Activated CD8-positive, alpha-beta memory T cell treated with anti-CD3 and anti-CD28 coated beads for 36 hours (primary cell): ENCODE data around the gene NDFIP1. TPM values are rescaled to one million over a fixed set of nuclear protein-coding genes. Genes with fewer than 3 reads are reported as not detected.
"Not testable (repeated sequence)": the region's sequence is repeated elsewhere in the genome, so short reads cannot be mapped to it uniquely, and the experiment has no call there.

Source experiments
- CTCF ChIA-PET: fragments of 350-600 bp; sonication (Branson Sonifier 250); formaldehyde crosslinking; loops from one replicate; lab custom pipeline; 2021; ENCODE audit warnings: antibody characterized with exemption; lab: Charles Lee
- POLR2A ChIA-PET: fragments of 350-600 bp; sonication (Branson Sonifier 250); formaldehyde crosslinking; loops from one replicate; lab custom pipeline; 2021; ENCODE audit warnings: antibody characterized with exemption; lab: Charles Lee
- total RNA-seq, 2 experiments: library from RNA; stranded (reverse); gene quantifications; one replicate each; pipeline ENCODE4 v1.2.3, GENCODE V29; 2021

Gene NDFIP1
- total RNA-seq, 2 experiments from 2014 or later, result 84.4 to 84.9 TPM

GRCh38 chr5:142087920-142088679, 20.5 kb upstream of the NDFIP1 start:
- ChIA-PET CTCF (interaction anchor here (1.7 kb wide), 1 partner anchor 57 kb away, joined by 5 read pairs; no protein-coding TSS in a partner anchor), POLR2A (interaction anchor here (1.4 kb wide), 1 partner anchor 22 kb away, joined by 3 read pairs; no protein-coding TSS in a partner anchor)

GRCh38 chr5:142088855-142089479, 19.6 kb upstream of the NDFIP1 start:
- CTCF ChIA-PET, result not testable (repeated sequence)

GRCh38 chr5:142091012-142091411, 17.6 kb upstream of the NDFIP1 start:
- ChIA-PET CTCF (interaction anchor here (1.0 kb wide), 1 partner anchor 58 kb away, joined by 3 read pairs; no protein-coding TSS in a partner anchor), POLR2A (no interaction called here)

More at GRCh38 chr5:142088855-142089479, 19.6 kb upstream of the NDFIP1 start:
- POLR2A ChIA-PET, result interaction anchor here (0.6 kb wide), 1 partner anchor 418 kb away, joined by 3 read pairs; no protein-coding TSS in a partner anchor

- CTCF ChIA-PET, result no interaction called here
- POLR2A ChIA-PET, result interaction anchor here (0.6 to 1.0 kb wide), 2 partner anchors 17 to 123 kb away, joined by 3 to 4 read pairs; no protein-coding TSS in a partner anchor
Observed at GRCh38 chr5:142091922-142092321, 16.7 kb upstream of the NDFIP1 start.

- CTCF ChIA-PET, result interaction anchor here (0.9 to 2.0 kb wide), 5 partner anchors 46 to 83 kb away, joined by 3 to 9 read pairs (median 5); partner anchors contain the start of gene GNPDA1
- POLR2A ChIA-PET, result interaction anchor here (0.7 to 2.3 kb wide), 2 partner anchors 13 to 77 kb away, joined by 8 to 28 read pairs; partner anchors contain the start of gene NDFIP1
Observed at GRCh38 chr5:142095035-142095434, 13.5 kb upstream of the NDFIP1 start.

- POLR2A ChIA-PET, result interaction anchor here (0.5 to 2.3 kb wide), 2 partner anchors 13 to 69 kb away, joined by 3 to 28 read pairs; partner anchors contain the start of gene NDFIP1
- CTCF ChIA-PET, result interaction anchor here (0.9 to 2.0 kb wide), 5 partner anchors 45 to 84 kb away, joined by 3 to 9 read pairs (median 5); partner anchors contain the start of gene GNPDA1
Observed at GRCh38 chr5:142095651-142096330, 12.8 kb upstream of the NDFIP1 start.

GRCh38 chr5:142096382-142096781, 12.2 kb upstream of the NDFIP1 start:
- CTCF ChIA-PET, result interaction anchor here (1.3 to 2.0 kb wide), 4 partner anchors 44 to 84 kb away, joined by 5 to 9 read pairs (median 7); partner anchors contain the start of gene GNPDA1
- POLR2A ChIA-PET, result interaction anchor here (0.5 to 2.3 kb wide), 2 partner anchors 12 to 69 kb away, joined by 3 to 28 read pairs; partner anchors contain the start of gene NDFIP1

GRCh38 chr5:142097681-142098080, 10.9 kb upstream of the NDFIP1 start:
- ChIA-PET CTCF (no interaction called here), POLR2A (interaction anchor here (1.0 kb wide), 1 partner anchor 10 kb away, joined by 3 read pairs; the partner anchor contains the start of gene NDFIP1)

GRCh38 chr5:142098275-142098674, 10.3 kb upstream of the NDFIP1 start:
- ChIA-PET CTCF (no interaction called here), POLR2A (interaction anchor here (1.0 kb wide), 1 partner anchor 10 kb away, joined by 3 read pairs; the partner anchor contains the start of gene NDFIP1)

- ChIA-PET CTCF (no interaction called here), POLR2A (no interaction called here)
Observed at GRCh38 chr5:142098931-142099330, 9.6 kb upstream of the NDFIP1 start.

- ChIA-PET CTCF (no interaction called here), POLR2A (interaction anchor here (0.5 kb wide), 1 partner anchor 8 kb away, joined by 4 read pairs; the partner anchor contains the start of gene NDFIP1)
Observed at GRCh38 chr5:142100307-142100706, 8.3 kb upstream of the NDFIP1 start.

- CTCF ChIA-PET, result interaction anchor here (0.7 kb wide), 1 partner anchor 28 kb away, joined by 3 read pairs; no protein-coding TSS in a partner anchor
- POLR2A ChIA-PET, result interaction anchor here (0.6 kb wide), 1 partner anchor 465 kb away, joined by 3 read pairs; no protein-coding TSS in a partner anchor
Observed at GRCh38 chr5:142102980-142103740, 5.4 kb upstream of the NDFIP1 start.

- POLR2A ChIA-PET, result no interaction called here
- CTCF ChIA-PET, result no interaction called here
Observed at GRCh38 chr5:142104491-142104890, 4.1 kb upstream of the NDFIP1 start.

GRCh38 chr5:142106061-142106460, 2.5 kb upstream of the NDFIP1 start:
- CTCF ChIA-PET, result interaction anchor here (0.6 kb wide), 1 partner anchor 13 kb away, joined by 3 read pairs; no protein-coding TSS in a partner anchor
- POLR2A ChIA-PET, result no interaction called here

- ChIA-PET CTCF (interaction anchor here (1.5 to 2.6 kb wide), 2 partner anchors 38 to 100 kb away, joined by 3 to 9 read pairs; no protein-coding TSS in a partner anchor), POLR2A (interaction anchor here (1.1 to 3.6 kb wide), 4 partner anchors 10 to 138 kb away, joined by 3 to 28 read pairs (median 10); partner anchors contain the start of gene RNF14)
Observed at GRCh38 chr5:142107036-142107735, 1.4 kb upstream of the NDFIP1 start.

- ChIA-PET POLR2A (interaction anchor here (0.6 to 3.6 kb wide), 9 partner anchors 8 to 1216 kb away, joined by 3 to 28 read pairs (median 6); partner anchors contain the start of genes GNPDA1, RELL2 and RNF14), CTCF (interaction anchor here (1.5 to 3.3 kb wide), 3 partner anchors 38 to 100 kb away, joined by 3 to 28 read pairs (median 9); no protein-coding TSS in a partner anchor)
Observed at GRCh38 chr5:142107736-142108431, 695 bp upstream of the NDFIP1 start.
